ENCODE measurements around the gene BICDL1. TPM values are rescaled to one million over a fixed set of nuclear protein-coding genes. Genes with fewer than 3 reads are reported as not detected.

The BICDL1 gene
- total RNA-seq, 2 donors from 2014 or later = 5.9 to 6.2 TPM

- H3K36me3 ChIP-seq (replicated peaks in 1 of 2; ENCODE audit: insufficient read depth in 1 of 2, low read depth in 2 of 2) = peaks cover 0 to 3% of the 10 kb centered on the region in 2 donors
- intact Hi-C loops (cut with DNase I) = no loop called here
Observed at GRCh38 chr12:120106151-120106550, 117.1 kb downstream of the BICDL1 start.

GRCh38 chr12:120109570-120110267 lies 120.7 kb downstream of the BICDL1 start:
- Histone ChIP-seq H3K4me1 (peaks cover 3% of the 10 kb centered on the region), H3K4me3 (no peak overlapping the region), H3K27ac (no peak overlapping the region), H3K27me3 (no peaks in the 10 kb centered on the region), H3K36me3 (replicated peaks in 1 of 2; ENCODE audit: insufficient read depth in 1 of 2, low read depth in 2 of 2) (peaks cover 0 to 2% of the 10 kb centered on the region in 2 donors), H3K9me3 (no peaks in the 10 kb centered on the region)
- ATAC-seq = no peak
- no peak for TF ChIP-seq CTCF (IDR thresholded peaks at IDR 0.05)
- intact Hi-C loops (cut with DNase I) = no loop called here
- no peak for DNase-seq
- 85 to 96% methylated on average over 7 to 10 of the region's 10 CpGs for WGBS, 2 donors

More at GRCh38 chr12:120106151-120106550, 117.1 kb downstream of the BICDL1 start:
- peaks cover 9% of the 10 kb centered on the region for H3K4me1 ChIP-seq
- no peak overlapping the region for H3K4me3 ChIP-seq
- DNase-seq = no peak
- H3K9me3 ChIP-seq = no peaks in the 10 kb centered on the region
- no peak overlapping the region for H3K27ac ChIP-seq
- ATAC-seq = no peak
- TF ChIP-seq POLR2A (IDR thresholded peaks at IDR 0.05) (no peak), CTCF (IDR thresholded peaks at IDR 0.05) (no peak)
- 73 to 100% methylated on average over 1 of the region's 1 CpG for WGBS, 2 donors
- H3K27me3 ChIP-seq = no peaks in the 10 kb centered on the region

GRCh38 chr12:120110550-120111501 lies 121.8 kb downstream of the BICDL1 start:
- DNase-seq (peak in 2 of 4 donors; percentile 35 to 72), ATAC-seq (no peak)
- H3K27ac ChIP-seq = peak overlapping the region in 1 of 4 donors; percentile 11

GRCh38 chr12:120115066-120115465 lies 126.0 kb downstream of the BICDL1 start:
- Histone ChIP-seq H3K27me3 (no peaks in the 10 kb centered on the region), H3K4me1 (peaks cover 35% of the 10 kb centered on the region), H3K27ac (no peak overlapping the region), H3K9me3 (no peaks in the 10 kb centered on the region), H3K4me3 (no peak overlapping the region), H3K36me3 (replicated peaks in 1 of 2; ENCODE audit: insufficient read depth in 1 of 2, low read depth in 2 of 2) (no peaks in the 10 kb centered on the region)
- intact Hi-C loops (cut with DNase I) = no loop called here
- TF ChIP-seq CTCF (IDR thresholded peaks at IDR 0.05) = no peak
- TF ChIP-seq POLR2A (IDR thresholded peaks at IDR 0.05) = no peak
- 79 to 87% methylated on average over 3 of the region's 3 CpGs for WGBS, 2 donors
- DNase-seq = no peak
- ATAC-seq = no peak

More at GRCh38 chr12:120110550-120111501, 121.8 kb downstream of the BICDL1 start:
- no peak for TF ChIP-seq CTCF (IDR thresholded peaks at IDR 0.05)
- TF ChIP-seq POLR2A (IDR thresholded peaks at IDR 0.05) = no peak
- intact Hi-C loops (cut with DNase I) = no loop called here
- Histone ChIP-seq H3K36me3 (replicated peaks in 1 of 2; ENCODE audit: insufficient read depth in 1 of 2, low read depth in 2 of 2) (peaks cover 0 to 2% of the 10 kb centered on the region in 2 donors), H3K9me3 (no peaks in the 10 kb centered on the region), H3K4me3 (no peak overlapping the region), H3K27me3 (no peaks in the 10 kb centered on the region), H3K4me1 (peaks cover 14% of the 10 kb centered on the region)
- WGBS, 2 donors = 71 to 88% methylated on average over 19 to 26 of the region's 26 CpGs
